PC-3 (cell line): ENCODE measurements around the gene ACTN1. TPM values are rescaled to one million over a fixed set of nuclear protein-coding genes. Genes with fewer than 3 reads are reported as not detected.

Experiments
- ATAC-seq: fragments of 200-7000 bp; cut with Tn5 transposase; 2 replicates; pipeline ENCODE4 v1.9.1; 2020; ENCODE audit warnings: mild to moderate bottlenecking, moderate library complexity
- BruUV-seq: library from RNA; stranded (reverse); fragments of 400-500 nt; replicated peaks from 2 replicates; lab custom pipeline; 2021; lab: Mats Ljungman, UMichigan
- CTCF ChIA-PET: fragments of 300-600 bp; sonication (Branson Sonifier 250); formaldehyde crosslinking; loops from one replicate; lab custom pipeline; 2022; ENCODE audit warnings: antibody characterized with exemption; lab: Charles Lee
- POLR2A ChIA-PET: fragments of 300-600 bp; sonication (Branson Sonifier 250); formaldehyde crosslinking; loops from one replicate; lab custom pipeline; 2022; ENCODE audit warnings: antibody characterized with exemption; ENCODE audit not compliant: unreplicated experiment; lab: Charles Lee
- DNase-seq: peaks from one replicate; pipeline ENCODE4 v3.0.0-alpha.2; 2015
- H2AFZ ChIP-seq: fragments of 300-600 bp; sonication (generic); 2 replicates; pipeline ENCODE4 v1.6.0; 2016; ENCODE audit warnings: antibody characterized with exemption, low read length
- H3F3A ChIP-seq: fragments of 300-600 bp; sonication (generic); one replicate; pipeline ENCODE4 v1.6.0; 2017; ENCODE audit warnings: antibody characterized with exemption, low read length, control low read depth, mild to moderate bottlenecking; ENCODE audit not compliant: unreplicated experiment
- H3K27ac ChIP-seq: fragments of 300-600 bp; sonication (generic); 2 replicates; pipeline ENCODE4 v1.5.1; 2016; ENCODE audit warnings: mild to moderate bottlenecking, low read length
- H3K27me3 ChIP-seq: fragments of 300-600 bp; sonication (generic); 2 replicates; pipeline ENCODE4 v1.6.1; 2016; ENCODE audit warnings: low read length, mixed read lengths
- H3K36me3 ChIP-seq: fragments of 300-600 bp; sonication (generic); 2 replicates; pipeline ENCODE4 v1.6.1; 2016; ENCODE audit warnings: low read depth, mixed run types, low read length, mixed read lengths
- H3K4me1 ChIP-seq: fragments of 300-600 bp; sonication (generic); 2 replicates; pipeline ENCODE4 v1.5.1; 2016; ENCODE audit warnings: low read length; ENCODE audit not compliant: insufficient read depth
- H3K4me2 ChIP-seq: fragments of 300-600 bp; sonication (generic); 2 replicates; pipeline ENCODE4 v1.6.0; 2016; ENCODE audit warnings: low read length
- H3K4me3 ChIP-seq: fragments of 300-600 bp; sonication (generic); 2 replicates; pipeline ENCODE4 v1.5.1; 2016; ENCODE audit warnings: mild to moderate bottlenecking, low read length, mixed read lengths
- H3K79me2 ChIP-seq: fragments of 300-600 bp; sonication (generic); 2 replicates; pipeline ENCODE4 v1.6.1; 2017; ENCODE audit warnings: low read length, mixed read lengths
- H3K9ac ChIP-seq: fragments of 300-600 bp; sonication (generic); 2 replicates; pipeline ENCODE4 v1.6.0; 2016; ENCODE audit warnings: mild to moderate bottlenecking, low read length
- H3K9me2 ChIP-seq: fragments of 300-600 bp; sonication (generic); replicated peaks from 2 replicates; pipeline ENCODE4 v1.6.1; 2016; ENCODE audit warnings: mixed run types, low read length, mixed read lengths
- H3K9me3 ChIP-seq: fragments of 300-600 bp; sonication (generic); 2 replicates; pipeline ENCODE4 v1.6.1; 2016; ENCODE audit warnings: low read length, mixed read lengths
- H4K20me1 ChIP-seq: fragments of 300-600 bp; sonication (generic); 2 replicates; pipeline ENCODE4 v1.6.1; 2016; ENCODE audit warnings: low read length, mixed read lengths
- EZH2 ChIP-seq: fragments of 300-600 bp; sonication (generic); IDR thresholded peaks from one replicate; pipeline ENCODE4 v1.6.1; 2017; ENCODE audit warnings: antibody characterized with exemption, mild to moderate bottlenecking, low read length; ENCODE audit not compliant: unreplicated experiment
- EZH2phosphoT487 ChIP-seq: fragments of 300-600 bp; sonication (generic); IDR thresholded peaks from 2 replicates; pipeline ENCODE4 v1.6.1; 2018; ENCODE audit warnings: mild to moderate bottlenecking, antibody characterized with exemption, low read length, borderline replicate concordance
- intact Hi-C: fragments of 100-400 bp; cut with micrococcal nuclease; formaldehyde crosslinking; loops from 2 replicates; pipeline ENCODE4 v1.9.0; 2023
- total RNA-seq: library from RNA; depleted of rRNA; stranded (reverse); fragments of >200 nt; gene quantifications from 2 replicates; pipeline ENCODE4 v1.2.3, GENCODE V29; 2014
- TF ChIP-seq, protein P1 (sequence below): fragments of 300-600 bp; sonication (generic); conservative IDR thresholded peaks from 2 replicates; pipeline ENCODE4 v1.5.1; 2017; ENCODE audit warnings: antibody characterized with exemption, low read depth, mild to moderate bottlenecking, low read length

Gene ACTN1
- total RNA-seq, 1 experiment from 2014 or later, result 303 TPM

DNA sequence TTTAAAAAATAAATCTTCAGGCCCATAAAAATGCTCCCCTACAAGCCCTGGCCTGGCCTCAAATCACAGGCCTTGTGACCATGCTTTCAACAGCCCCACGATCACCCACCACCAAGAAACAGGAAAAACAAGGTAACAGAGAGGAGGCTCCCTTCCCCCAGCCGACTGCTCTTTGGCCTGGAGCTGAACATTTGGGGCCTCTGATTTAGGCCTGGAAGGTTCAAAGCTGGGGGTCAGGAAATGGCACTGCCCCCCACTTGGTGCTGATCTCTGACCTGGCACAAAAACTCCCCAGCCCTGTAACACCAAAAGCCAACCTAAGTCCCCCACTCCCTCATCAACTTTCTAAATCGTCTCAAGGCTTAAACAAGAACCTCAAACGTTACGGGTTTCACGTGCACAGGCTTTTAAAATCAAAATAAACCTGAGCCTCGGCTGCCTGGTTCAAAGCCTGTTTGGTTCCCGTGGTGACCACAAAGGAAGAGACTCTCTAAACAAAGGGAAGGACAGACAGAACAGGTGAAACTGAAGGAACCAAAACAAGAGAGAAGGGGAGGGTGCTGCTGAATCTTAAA, 9.0 kb downstream of the ACTN1 start:
- POLR2A ChIA-PET, result interaction anchor here (0.6 kb wide), 1 partner anchor 10 kb away, joined by 3 read pairs; no protein-coding TSS in a partner anchor
- DNase-seq, result no peak
- Histone ChIP-seq H3K9me2 (no peaks in the 10 kb centered on the region), H3K4me2 (no peak overlapping the region), H3K9ac (no peak overlapping the region), H2AFZ (no peak overlapping the region), H3K27ac (no peak overlapping the region), H3K4me3 (no peak overlapping the region), H3K79me2 (peaks cover 100% of the 10 kb centered on the region), H3K4me1 (peaks cover 47% of the 10 kb centered on the region), H3K27me3 (no peaks in the 10 kb centered on the region), H3F3A (no peaks in the 10 kb centered on the region), H4K20me1 (peaks cover 97% of the 10 kb centered on the region), H3K36me3 (peaks cover 72% of the 10 kb centered on the region), H3K9me3 (no peaks in the 10 kb centered on the region)
- CTCF ChIA-PET, result interaction anchor here (0.6 kb wide), 1 partner anchor 137 kb away, joined by 4 read pairs; no protein-coding TSS in a partner anchor
- no TSS peak for BruUV-seq
- no peak for ATAC-seq
- intact Hi-C loops, result loop anchor here (10.0 kb wide), 1 partner anchor 225 kb away; the partner anchor contains the start of gene EXD2
- TF ChIP-seq EZH2phosphoT487, result no peak
- TF ChIP-seq, protein P1, sequence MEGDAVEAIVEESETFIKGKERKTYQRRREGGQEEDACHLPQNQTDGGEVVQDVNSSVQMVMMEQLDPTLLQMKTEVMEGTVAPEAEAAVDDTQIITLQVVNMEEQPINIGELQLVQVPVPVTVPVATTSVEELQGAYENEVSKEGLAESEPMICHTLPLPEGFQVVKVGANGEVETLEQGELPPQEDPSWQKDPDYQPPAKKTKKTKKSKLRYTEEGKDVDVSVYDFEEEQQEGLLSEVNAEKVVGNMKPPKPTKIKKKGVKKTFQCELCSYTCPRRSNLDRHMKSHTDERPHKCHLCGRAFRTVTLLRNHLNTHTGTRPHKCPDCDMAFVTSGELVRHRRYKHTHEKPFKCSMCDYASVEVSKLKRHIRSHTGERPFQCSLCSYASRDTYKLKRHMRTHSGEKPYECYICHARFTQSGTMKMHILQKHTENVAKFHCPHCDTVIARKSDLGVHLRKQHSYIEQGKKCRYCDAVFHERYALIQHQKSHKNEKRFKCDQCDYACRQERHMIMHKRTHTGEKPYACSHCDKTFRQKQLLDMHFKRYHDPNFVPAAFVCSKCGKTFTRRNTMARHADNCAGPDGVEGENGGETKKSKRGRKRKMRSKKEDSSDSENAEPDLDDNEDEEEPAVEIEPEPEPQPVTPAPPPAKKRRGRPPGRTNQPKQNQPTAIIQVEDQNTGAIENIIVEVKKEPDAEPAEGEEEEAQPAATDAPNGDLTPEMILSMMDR, result no peak
- no peak for TF ChIP-seq EZH2

DNA sequence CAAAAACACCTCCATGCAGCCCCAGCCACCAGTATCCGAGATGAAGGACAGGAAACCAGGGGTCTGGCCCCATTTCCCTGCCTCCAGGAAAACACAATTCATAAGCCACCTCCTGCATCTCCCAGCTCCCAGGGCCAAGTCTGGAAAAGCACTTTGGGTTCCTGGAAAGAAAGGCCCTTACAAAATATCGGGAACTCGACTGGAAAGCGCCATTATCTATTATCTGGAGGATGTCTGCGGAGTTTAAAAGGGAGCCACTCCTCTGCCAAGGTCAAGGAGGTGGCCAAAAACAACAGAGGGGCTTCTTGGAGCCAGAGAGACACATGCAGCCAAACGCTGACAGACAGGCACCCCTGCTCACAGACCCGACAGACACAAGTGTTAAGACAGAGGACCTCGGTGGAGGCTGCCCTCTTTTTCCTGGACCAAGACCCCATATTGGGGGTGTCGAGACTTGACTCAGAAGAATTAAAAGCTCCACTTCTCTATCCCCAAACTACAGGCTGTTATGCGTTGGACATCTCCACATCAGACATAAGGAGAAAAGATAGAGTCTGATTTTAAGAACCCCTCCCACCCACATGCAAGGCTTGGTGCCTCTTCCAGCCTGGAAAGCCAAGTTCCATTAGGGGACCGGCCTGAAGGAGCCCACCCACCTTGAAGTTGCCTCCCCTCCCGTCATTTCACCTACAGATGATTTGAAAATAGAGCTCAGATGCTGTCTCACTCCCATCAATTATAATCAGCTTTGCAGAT, 9.6 kb downstream of the ACTN1 start:
- POLR2A ChIA-PET, result interaction anchor here (0.6 kb wide), 1 partner anchor 9 kb away, joined by 3 read pairs; no protein-coding TSS in a partner anchor
- ATAC-seq (no peak), DNase-seq (no peak)
- Histone ChIP-seq H3K4me2 (no peak overlapping the region), H3K27me3 (no peaks in the 10 kb centered on the region), H3K9me3 (no peaks in the 10 kb centered on the region), H3K4me3 (no peak overlapping the region), H3K36me3 (peaks cover 66% of the 10 kb centered on the region), H3F3A (no peaks in the 10 kb centered on the region), H3K27ac (no peak overlapping the region), H3K9me2 (no peaks in the 10 kb centered on the region), H2AFZ (no peak overlapping the region), H3K4me1 (peaks cover 42% of the 10 kb centered on the region), H3K79me2 (peaks cover 100% of the 10 kb centered on the region), H4K20me1 (peaks cover 97% of the 10 kb centered on the region), H3K9ac (no peak overlapping the region)
- CTCF ChIA-PET, result interaction anchor here (0.6 kb wide), 1 partner anchor 138 kb away, joined by 4 read pairs; no protein-coding TSS in a partner anchor
- no peak for TF ChIP-seq EZH2phosphoT487
- BruUV-seq, result no TSS peak
- intact Hi-C loops, result loop anchor here (10.0 kb wide), 1 partner anchor 225 kb away; the partner anchor contains the start of gene EXD2

DNA sequence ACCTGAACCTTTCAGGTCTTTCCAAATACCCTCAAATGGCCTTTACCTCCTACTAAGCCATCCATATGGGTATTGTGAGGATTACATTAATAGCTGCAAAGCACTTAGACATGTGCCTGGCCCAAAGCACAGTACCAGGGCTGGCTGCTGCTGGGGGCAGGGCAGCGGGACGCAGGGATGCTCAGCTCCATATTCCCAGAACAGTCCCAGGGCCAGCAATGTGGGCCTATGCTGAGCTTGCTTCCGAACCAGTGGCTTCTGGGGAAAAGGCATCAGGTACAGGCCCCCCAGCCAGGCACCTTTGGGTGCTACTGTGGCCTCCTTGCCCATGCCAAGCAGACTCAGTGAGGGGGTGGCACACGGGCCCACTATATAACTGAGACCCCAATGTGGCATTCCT, 10.4 kb downstream of the ACTN1 start:
- BruUV-seq, result no TSS peak
- DNase-seq (no peak), ATAC-seq (no peak)
- POLR2A ChIA-PET, result no interaction called here
- H2AFZ ChIP-seq, result no peak overlapping the region
- H3K4me2 ChIP-seq, result no peak overlapping the region
- H3K9ac ChIP-seq, result no peak overlapping the region
- no peaks in the 10 kb centered on the region for H3K27me3 ChIP-seq
- H3K27ac ChIP-seq, result no peak overlapping the region
- H3K79me2 ChIP-seq, result peaks cover 100% of the 10 kb centered on the region
- TF ChIP-seq EZH2 (no peak), EZH2phosphoT487 (no peak)
- TF ChIP-seq, protein P1, result no peak
- intact Hi-C loops, result no loop called here
- CTCF ChIA-PET, result no interaction called here
- no peaks in the 10 kb centered on the region for H3K9me3 ChIP-seq
- H3F3A ChIP-seq, result no peaks in the 10 kb centered on the region
- peaks cover 99% of the 10 kb centered on the region for H4K20me1 ChIP-seq
- peaks cover 67% of the 10 kb centered on the region for H3K36me3 ChIP-seq
- no peak overlapping the region for H3K4me3 ChIP-seq
- peaks cover 42% of the 10 kb centered on the region for H3K4me1 ChIP-seq
- no peaks in the 10 kb centered on the region for H3K9me2 ChIP-seq
